Heart left ventricle (tissue), 16 donors: ENCODE results near the gene ORC4. TPM values are rescaled to one million over a fixed set of nuclear protein-coding genes. Genes with fewer than 3 reads are reported as not detected.

Experiments
- ATAC-seq, 4 donors: fragments of 200-7000 bp; cut with Tn5 transposase; one replicate each; pipeline ENCODE4 v1.9.1; 2020 to 2022; ENCODE audit warnings: moderate library complexity in 4 of 4, mild to moderate bottlenecking in 3 of 4, moderate number of reproducible peaks in 1 of 4
- DNase-seq, 5 donors: peaks; one replicate each; pipeline ENCODE4 v3.0.0-alpha.2; 2020
- H3K27ac ChIP-seq, 12 donors: fragments of 200-600 bp; sonication (generic) in 4 of 12; one replicate each; pipeline versions ENCODE4 v1.5.0 to v1.8.0; 2016 to 2022; ENCODE audit warnings: mild to moderate bottlenecking in 2 of 12
- H3K27me3 ChIP-seq, 9 donors: fragments of 200-600 bp; sonication (generic) in 2 of 9; one replicate each; pipeline versions ENCODE4 v1.5.1 to v1.8.0; 2016 to 2022; ENCODE audit warnings: mild to moderate bottlenecking in 3 of 9
- H3K36me3 ChIP-seq, 9 donors: fragments of 200-600 bp; sonication (generic) in 2 of 9; one replicate each; pipeline versions ENCODE4 v1.5.0 to v1.8.0; 2018 to 2022; ENCODE audit warnings: mild to moderate bottlenecking in 2 of 9
- H3K4me1 ChIP-seq, 12 donors: fragments of 200-600 bp; sonication (generic) in 4 of 12; one replicate each; pipeline versions ENCODE4 v1.5.0 to v1.8.0; 2016 to 2022; ENCODE audit warnings: mild to moderate bottlenecking in 3 of 12
- H3K4me3 ChIP-seq, 12 donors: fragments of 200-600 bp; sonication (generic) in 4 of 12; one replicate each; pipeline versions ENCODE4 v1.5.0 to v1.8.0; 2017 to 2022; ENCODE audit warnings: mild to moderate bottlenecking in 9 of 12, moderate library complexity in 4 of 12
- H3K9me3 ChIP-seq, 12 donors: fragments of 200-600 bp; sonication (generic) in 4 of 12; one replicate each; pipeline versions ENCODE4 v1.5.0 to v1.8.0; 2016 to 2022; ENCODE audit warnings: mild to moderate bottlenecking in 1 of 12
- POLR2A ChIP-seq, 2 donors: fragments of 450-650 bp; IDR thresholded peaks; one replicate each; pipeline ENCODE4 v1.6.1; 2017; ENCODE audit warnings: antibody characterized with exemption in 2 of 2, mild to moderate bottlenecking in 2 of 2, moderate library complexity in 2 of 2
- WGBS, 4 donors: extraction: QIAGEN DNeasy Blood & Tissue Kit in 2 of 4; methylation state at CpG; one replicate each; pipeline versions ENCODE4 v1.1.5 to v1.1.7; 2013 to 2018; 5-methylcytosine and 5-hydroxymethylcytosine counted together
- intact Hi-C, 10 donors: fragments of 100-400 bp; cut with DNase I; formaldehyde crosslinking; loops; one replicate each; pipeline versions ENCODE4 v1.11.1 to v1.14.2; 2022
- polyA plus RNA-seq, 2 donors: library from polyadenylated mRNA; stranded (reverse); fragments of 200-250 nt; gene quantifications; one replicate each; pipeline ENCODE4 v1.2.3, GENCODE V29; 2013
- total RNA-seq, 9 donors: library from RNA; depleted of rRNA in 2 of 9; stranded (reverse); fragments of >200 nt in 2 of 9; fragmentation: NEBNext Ultra II Directional in 3 of 9; extraction: Animal tissue kit (Norgen Biotek cat#: 25700) in 3 of 9; gene quantifications; one replicate each; pipeline versions ENCODE4 v1.1.0 to v1.2.4, GENCODE V29; 2016 to 2023
- TF ChIP-seq, protein P1 (sequence below), 12 donors: fragments of 200-600 bp; sonication (generic) in 4 of 12; IDR thresholded peaks; one replicate each; pipeline versions ENCODE4 v1.5.0 to v1.8.0; 2018 to 2022; ENCODE audit warnings: antibody characterized with exemption in 12 of 12, mild to moderate bottlenecking in 5 of 12
- donor health status: ischemic (EF 13 %, LVEDD 7.1; RV severe dilation, severe dysfunction).
- donor health status: healthy with polysubstance abuse.
- donor health status: DM: no; HTN: yes; CAD: no.
- donor health status: DM: no; HTN: no; CAD: no.
- donor health status: ischemic (EF 25% LVEDD 6.9; RV normal size, moderate dysfunction).
- donor health status: ischemic (EF 25% LVEDD 5.7; RV mildly dilated, moderate dysfunction).
- donor health status: healthy.
- donor health status: DM: yes; HTN: yes; CAD: no.
- donor health status: ischemic (EF 35%, LVEDD 5.7; RV mildly dilated, moderate dysfunction).
- donor health status: nonischemic (EF 11% LVEDD 7.7; RV severe dilation, severe dysfunction).
- donor health status: DM: yes; HTN: yes; CAD: no.
- donor health status: PGD.
- donor health status: ischemic (EF 29% LVEDD 5.4; RV normal size, mild dysfunction).
- donor health status: nonischemic (EF 23%, LVEDD 6.1; RV moderate dilation, normal function).

Gene ORC4
- total and polyA plus RNA-seq, 11 donors = 7.5 to 64.7 (median 38.9) TPM

GRCh38 chr2:148063633-148064032, 43.1 kb upstream of the ORC4 start:
- WGBS, 4 donors = 90 to 93% (median 91%) methylated on average over 2 of the region's 2 CpGs
- H3K9me3 ChIP-seq = no peaks in the 10 kb centered on the region
- no peaks in the 10 kb centered on the region for H3K36me3 ChIP-seq
- intact Hi-C loops = no loop called here
- H3K4me1 ChIP-seq = peaks cover 0 to 7% (median 0%) of the 10 kb centered on the region in 12 donors
- H3K4me3 ChIP-seq = no peak overlapping the region
- ATAC-seq = no peak
- no peak for TF ChIP-seq POLR2A (IDR thresholded peaks at IDR 0.05)
- TF ChIP-seq, protein P1, sequence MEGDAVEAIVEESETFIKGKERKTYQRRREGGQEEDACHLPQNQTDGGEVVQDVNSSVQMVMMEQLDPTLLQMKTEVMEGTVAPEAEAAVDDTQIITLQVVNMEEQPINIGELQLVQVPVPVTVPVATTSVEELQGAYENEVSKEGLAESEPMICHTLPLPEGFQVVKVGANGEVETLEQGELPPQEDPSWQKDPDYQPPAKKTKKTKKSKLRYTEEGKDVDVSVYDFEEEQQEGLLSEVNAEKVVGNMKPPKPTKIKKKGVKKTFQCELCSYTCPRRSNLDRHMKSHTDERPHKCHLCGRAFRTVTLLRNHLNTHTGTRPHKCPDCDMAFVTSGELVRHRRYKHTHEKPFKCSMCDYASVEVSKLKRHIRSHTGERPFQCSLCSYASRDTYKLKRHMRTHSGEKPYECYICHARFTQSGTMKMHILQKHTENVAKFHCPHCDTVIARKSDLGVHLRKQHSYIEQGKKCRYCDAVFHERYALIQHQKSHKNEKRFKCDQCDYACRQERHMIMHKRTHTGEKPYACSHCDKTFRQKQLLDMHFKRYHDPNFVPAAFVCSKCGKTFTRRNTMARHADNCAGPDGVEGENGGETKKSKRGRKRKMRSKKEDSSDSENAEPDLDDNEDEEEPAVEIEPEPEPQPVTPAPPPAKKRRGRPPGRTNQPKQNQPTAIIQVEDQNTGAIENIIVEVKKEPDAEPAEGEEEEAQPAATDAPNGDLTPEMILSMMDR (IDR thresholded peaks at IDR 0.05) = no peak
- H3K27ac ChIP-seq = no peak overlapping the region
- no peak for DNase-seq
- H3K27me3 ChIP-seq = no peaks in the 10 kb centered on the region

DNA sequence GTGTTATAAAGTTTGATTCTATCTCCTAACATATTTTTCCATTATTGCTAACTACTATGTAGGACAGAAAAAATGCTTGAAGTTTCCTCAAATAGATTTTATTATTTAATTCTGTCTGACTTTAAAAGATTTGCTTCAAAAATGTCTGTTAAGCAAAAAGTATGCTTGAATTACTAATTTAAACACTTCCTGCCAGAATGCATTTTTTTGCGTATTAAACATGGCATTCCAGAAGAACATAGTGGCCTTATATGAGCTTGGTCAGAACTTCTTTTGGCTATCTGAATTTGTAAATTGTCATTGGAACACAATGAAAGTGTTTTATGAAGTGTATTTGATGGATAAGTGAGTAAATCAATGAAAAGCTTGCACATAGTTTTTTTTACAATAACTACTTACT, 38.1 kb upstream of the ORC4 start:
- Histone ChIP-seq H3K4me1 (peaks cover 0 to 2% (median 0%) of the 10 kb centered on the region in 12 donors), H3K27me3 (no peaks in the 10 kb centered on the region), H3K27ac (no peak overlapping the region), H3K9me3 (no peaks in the 10 kb centered on the region), H3K36me3 (peaks cover 0 to 10% (median 2%) of the 10 kb centered on the region in 9 donors), H3K4me3 (no peak overlapping the region)
- intact Hi-C loops = no loop called here
- DNase-seq (no peak), ATAC-seq (no peak)
- 89 to 94% (median 92%) methylated on average over 1 of the region's 1 CpG for WGBS, 4 donors
- TF ChIP-seq, protein P1 (IDR thresholded peaks at IDR 0.05) = no peak
- no peak for TF ChIP-seq POLR2A (IDR thresholded peaks at IDR 0.05)

GRCh38 chr2:148052687-148053086, 32.1 kb upstream of the ORC4 start:
- intact Hi-C loops = no loop called here
- TF ChIP-seq, protein P1 (IDR thresholded peaks at IDR 0.05) = no peak
- no peak for TF ChIP-seq POLR2A (IDR thresholded peaks at IDR 0.05)
- 91 to 98% (median 96%) methylated on average over 3 of the region's 3 CpGs for WGBS, 4 donors
- Histone ChIP-seq H3K4me3 (no peak overlapping the region), H3K27me3 (no peaks in the 10 kb centered on the region), H3K4me1 (peaks cover 0 to 4% (median 0%) of the 10 kb centered on the region in 12 donors), H3K27ac (no peak overlapping the region), H3K9me3 (peaks cover 0 to 12% (median 0%) of the 10 kb centered on the region in 12 donors), H3K36me3 (peaks cover 0 to 10% (median 2%) of the 10 kb centered on the region in 9 donors)
- DNase-seq (no peak), ATAC-seq (no peak)

- ATAC-seq (no peak), DNase-seq (no peak)
- H3K27ac ChIP-seq = no peak overlapping the region
- no peaks in the 10 kb centered on the region for H3K27me3 ChIP-seq
- H3K36me3 ChIP-seq = peaks cover 0 to 3% (median 0%) of the 10 kb centered on the region in 9 donors
- no peak overlapping the region for H3K4me3 ChIP-seq
- intact Hi-C loops = no loop called here
- peaks cover 0 to 4% (median 0%) of the 10 kb centered on the region in 12 donors for H3K4me1 ChIP-seq
- TF ChIP-seq, protein P1 (IDR thresholded peaks at IDR 0.05) = no peak
- H3K9me3 ChIP-seq = peaks cover 0 to 12% (median 0%) of the 10 kb centered on the region in 12 donors
Measured at GRCh38 chr2:148049284-148049683, 28.7 kb upstream of the ORC4 start.
